Measurements from ENCODE around the gene PROB1. TPM values are rescaled to one million over a fixed set of nuclear protein-coding genes. Genes with fewer than 3 reads are reported as not detected.

The PROB1 gene
- total RNA-seq, 4 donors from 2014 or later, result 26.8 to 81.4 (median 52.9) TPM

DNA sequence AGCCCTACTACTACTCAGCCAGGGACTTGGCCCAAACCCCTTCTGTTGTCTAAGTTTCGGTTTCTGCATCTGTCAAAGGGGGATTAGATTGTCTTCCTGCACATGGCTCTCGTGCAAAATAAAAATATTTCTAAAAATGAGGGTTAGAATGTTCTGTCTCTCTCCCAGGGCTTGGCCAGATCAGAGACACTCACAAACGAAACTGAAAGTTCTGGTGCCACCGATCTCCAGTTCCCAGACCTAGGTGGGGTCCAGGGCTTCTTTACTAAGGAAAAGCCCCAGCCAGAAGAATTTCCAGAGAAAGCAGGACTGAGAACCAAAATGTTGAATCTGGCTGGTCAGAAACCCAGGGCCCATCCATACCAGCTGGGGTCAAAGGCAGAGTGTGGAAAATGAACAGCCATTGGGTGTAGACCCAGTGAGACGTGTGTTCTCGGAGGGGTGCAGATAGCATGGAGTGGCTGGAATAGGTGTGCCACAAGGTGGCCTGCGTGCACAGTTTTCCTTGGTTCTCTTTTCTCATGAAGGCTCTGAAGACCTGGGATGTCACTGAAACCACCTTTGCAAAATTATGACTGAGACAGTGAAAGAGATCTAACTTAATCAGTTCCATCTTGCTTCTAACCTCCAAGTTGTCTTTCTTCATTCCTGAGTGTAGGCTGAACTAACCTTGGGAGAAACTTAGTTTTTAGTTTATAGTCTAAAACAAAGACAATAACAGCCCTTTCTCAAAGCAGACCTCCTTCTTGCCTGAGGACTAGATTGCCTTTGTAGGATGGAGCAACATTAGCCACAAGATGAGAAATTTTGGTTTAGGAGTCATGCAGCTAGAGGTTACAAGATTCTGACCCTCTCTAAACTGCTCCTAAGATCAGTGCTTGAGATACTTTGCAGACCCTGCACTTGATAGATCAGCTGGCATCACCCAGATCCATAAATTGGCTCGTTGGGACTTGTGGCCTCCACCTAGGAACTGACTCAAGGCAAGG, 9.5 kb downstream of the PROB1 start:
- peak overlapping the region; percentile 34 to 47 (median 44) for H3K4me3 ChIP-seq
- peak; percentile 29 to 60 for ATAC-seq
- H3K36me3 ChIP-seq, result no peaks in the 10 kb centered on the region
- H3K27me3 ChIP-seq, result no peaks in the 10 kb centered on the region
- DNase-seq, result peak in 1 of 2 donors; percentile 40
- TF ChIP-seq, protein P1, sequence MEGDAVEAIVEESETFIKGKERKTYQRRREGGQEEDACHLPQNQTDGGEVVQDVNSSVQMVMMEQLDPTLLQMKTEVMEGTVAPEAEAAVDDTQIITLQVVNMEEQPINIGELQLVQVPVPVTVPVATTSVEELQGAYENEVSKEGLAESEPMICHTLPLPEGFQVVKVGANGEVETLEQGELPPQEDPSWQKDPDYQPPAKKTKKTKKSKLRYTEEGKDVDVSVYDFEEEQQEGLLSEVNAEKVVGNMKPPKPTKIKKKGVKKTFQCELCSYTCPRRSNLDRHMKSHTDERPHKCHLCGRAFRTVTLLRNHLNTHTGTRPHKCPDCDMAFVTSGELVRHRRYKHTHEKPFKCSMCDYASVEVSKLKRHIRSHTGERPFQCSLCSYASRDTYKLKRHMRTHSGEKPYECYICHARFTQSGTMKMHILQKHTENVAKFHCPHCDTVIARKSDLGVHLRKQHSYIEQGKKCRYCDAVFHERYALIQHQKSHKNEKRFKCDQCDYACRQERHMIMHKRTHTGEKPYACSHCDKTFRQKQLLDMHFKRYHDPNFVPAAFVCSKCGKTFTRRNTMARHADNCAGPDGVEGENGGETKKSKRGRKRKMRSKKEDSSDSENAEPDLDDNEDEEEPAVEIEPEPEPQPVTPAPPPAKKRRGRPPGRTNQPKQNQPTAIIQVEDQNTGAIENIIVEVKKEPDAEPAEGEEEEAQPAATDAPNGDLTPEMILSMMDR (IDR thresholded peaks at IDR 0.05 in 4 of 5, conservative IDR thresholded peaks at IDR 0.05 in 1 of 5), result peak in 4 of 5 experiments; percentile 10 to 48 (median 38)
- no peak for TF ChIP-seq POLR2A (IDR thresholded peaks at IDR 0.05)
- peak overlapping the region; percentile 57 to 75 (median 64) for H3K27ac ChIP-seq
- peaks cover 10 to 26% of the 10 kb centered on the region in 2 donors for H3K4me1 ChIP-seq
- intact Hi-C loops (cut with DNase I; ENCODE audit: low total_unique reads), result no loop called here
- in situ Hi-C loops (cut with MboI; ENCODE audit: low sequenced_read_pairs in 4 of 4), result no loop called here
- no peaks in the 10 kb centered on the region for H3K9me3 ChIP-seq

DNA sequence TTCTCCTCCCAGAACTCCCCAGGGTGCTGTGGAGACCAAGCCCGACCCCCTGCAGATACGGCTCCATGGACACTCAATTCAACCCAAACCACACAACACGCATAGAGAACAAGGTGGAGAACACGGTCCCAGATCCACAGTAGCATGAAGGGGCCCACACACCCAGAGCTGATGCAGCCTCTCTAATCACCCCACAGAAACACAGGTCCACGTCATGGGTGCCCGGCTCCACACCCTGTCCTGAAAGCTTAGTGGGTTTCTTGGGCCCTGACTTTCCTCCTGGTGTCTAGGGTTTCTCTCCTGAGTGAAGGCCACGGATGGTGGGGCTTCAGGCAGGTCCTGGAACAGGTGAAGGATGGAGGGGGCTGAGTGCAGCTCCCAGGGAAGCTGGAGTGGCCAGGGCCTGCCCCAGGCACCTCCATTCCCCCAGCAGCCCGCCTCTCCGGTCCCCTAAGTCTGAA, 10.3 kb downstream of the PROB1 start:
- Histone ChIP-seq H3K27ac (peak overlapping the region; percentile 57 to 75 (median 64)), H3K36me3 (no peaks in the 10 kb centered on the region), H3K9me3 (no peaks in the 10 kb centered on the region), H3K27me3 (no peaks in the 10 kb centered on the region), H3K4me1 (peaks cover 10 to 21% of the 10 kb centered on the region in 2 donors), H3K4me3 (peak overlapping the region; percentile 34 to 47 (median 44))
- in situ Hi-C loops (cut with MboI; ENCODE audit: low sequenced_read_pairs in 4 of 4), result no loop called here
- TF ChIP-seq, protein P1 (IDR thresholded peaks at IDR 0.05 in 4 of 5, conservative IDR thresholded peaks at IDR 0.05 in 1 of 5), result no peak
- TF ChIP-seq POLR2A (IDR thresholded peaks at IDR 0.05), result no peak
- no peak for DNase-seq
- no peak for ATAC-seq
- intact Hi-C loops (cut with DNase I; ENCODE audit: low total_unique reads), result no loop called here

DNA sequence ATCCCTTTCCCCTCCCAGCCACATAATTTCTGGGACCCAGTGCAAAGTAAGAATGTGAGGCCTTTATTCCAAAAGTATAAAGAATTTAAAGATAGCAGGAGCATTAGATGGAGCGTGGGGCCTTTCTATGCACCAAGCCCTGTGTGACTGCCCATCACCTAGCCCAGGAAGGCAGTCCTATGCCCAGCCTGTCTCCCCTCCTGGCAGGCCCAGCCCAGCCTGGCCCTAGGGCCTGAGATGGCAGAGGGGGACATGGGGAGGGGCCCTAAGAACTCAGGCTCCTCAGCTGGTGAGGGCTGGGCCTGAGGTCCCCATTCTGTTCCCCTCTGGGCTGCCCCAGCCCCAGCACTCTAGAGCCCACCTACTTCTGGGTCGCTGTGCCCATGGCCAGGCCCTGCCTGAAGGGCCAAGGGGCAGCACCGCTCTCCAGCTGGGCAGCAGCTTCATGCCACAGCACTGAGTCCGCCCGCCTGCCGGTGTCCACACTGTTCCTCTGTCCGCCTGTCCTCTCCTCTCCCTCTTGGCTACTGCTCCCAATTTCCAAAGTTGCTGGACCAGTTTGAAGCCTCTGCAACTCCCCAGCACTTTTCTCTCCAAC, 10.8 kb downstream of the PROB1 start:
- Histone ChIP-seq H3K36me3 (no peaks in the 10 kb centered on the region), H3K27me3 (no peaks in the 10 kb centered on the region), H3K4me1 (peaks cover 10 to 18% of the 10 kb centered on the region in 2 donors), H3K4me3 (no peak overlapping the region), H3K9me3 (no peaks in the 10 kb centered on the region), H3K27ac (peak overlapping the region in 2 of 4 donors; percentile 59 to 75)
- TF ChIP-seq POLR2A (IDR thresholded peaks at IDR 0.05), result no peak
- in situ Hi-C loops (cut with MboI; ENCODE audit: low sequenced_read_pairs in 4 of 4) (no loop called here), intact Hi-C loops (cut with DNase I; ENCODE audit: low total_unique reads) (no loop called here)
- DNase-seq (no peak), ATAC-seq (no peak)

DNA sequence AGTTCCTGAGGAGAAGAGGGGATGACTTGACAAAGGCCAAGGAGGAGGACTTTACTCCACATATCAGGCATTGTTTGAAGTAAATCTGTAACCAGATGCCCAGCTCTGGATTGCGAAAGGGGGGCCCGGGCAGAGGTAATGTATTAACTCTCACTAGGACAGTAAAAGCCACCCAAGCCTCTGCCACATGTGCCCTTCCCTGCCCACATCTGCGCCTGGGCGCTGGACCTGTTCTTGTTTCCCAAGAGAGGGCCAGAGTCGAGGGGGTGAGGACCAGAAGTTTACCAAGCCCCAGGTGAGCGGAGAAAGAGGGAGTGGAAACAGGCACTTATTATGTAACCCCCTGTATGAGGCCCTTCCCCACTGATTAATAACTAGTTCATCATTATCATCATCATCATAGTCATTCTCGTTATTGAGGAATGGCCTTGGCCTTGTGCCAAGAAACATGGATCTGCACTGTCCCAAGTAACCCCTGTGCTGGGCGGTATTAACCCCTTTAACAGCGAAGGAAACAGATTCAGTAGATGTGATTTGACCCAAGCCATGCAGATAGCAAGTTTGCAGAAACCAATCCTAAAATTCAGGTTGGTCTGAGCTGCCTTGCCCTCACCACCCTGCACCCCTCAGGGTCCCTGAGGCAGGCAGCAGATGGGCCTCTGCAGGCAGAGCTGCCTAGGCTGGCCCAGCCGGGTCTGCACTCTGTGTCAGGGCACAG, 11.5 kb downstream of the PROB1 start, which contains the start of gene SLC23A1:
SLC23A1 (minus strand) TSS at position 23 of the 718 bp plus-strand sequence. CDS start 44 bp downstream, outside the sequence.
- H3K4me1 ChIP-seq, result peaks cover 10 to 18% of the 10 kb centered on the region in 2 donors
- no peaks in the 10 kb centered on the region for H3K36me3 ChIP-seq
- no peaks in the 10 kb centered on the region for H3K27me3 ChIP-seq
- H3K27ac ChIP-seq, result no peak within 1 kb of the TSS
- H3K9me3 ChIP-seq, result no peaks in the 10 kb centered on the region
- DNase-seq (peak in 1 of 2 donors; percentile 21), ATAC-seq (no peak)
- in situ Hi-C loops (cut with MboI; ENCODE audit: low sequenced_read_pairs in 4 of 4) (no loop called here), intact Hi-C loops (cut with DNase I; ENCODE audit: low total_unique reads) (no loop called here)
- TF ChIP-seq POLR2A (IDR thresholded peaks at IDR 0.05), result no peak
- H3K4me3 ChIP-seq, result no peak within 1 kb of the TSS

DNA sequence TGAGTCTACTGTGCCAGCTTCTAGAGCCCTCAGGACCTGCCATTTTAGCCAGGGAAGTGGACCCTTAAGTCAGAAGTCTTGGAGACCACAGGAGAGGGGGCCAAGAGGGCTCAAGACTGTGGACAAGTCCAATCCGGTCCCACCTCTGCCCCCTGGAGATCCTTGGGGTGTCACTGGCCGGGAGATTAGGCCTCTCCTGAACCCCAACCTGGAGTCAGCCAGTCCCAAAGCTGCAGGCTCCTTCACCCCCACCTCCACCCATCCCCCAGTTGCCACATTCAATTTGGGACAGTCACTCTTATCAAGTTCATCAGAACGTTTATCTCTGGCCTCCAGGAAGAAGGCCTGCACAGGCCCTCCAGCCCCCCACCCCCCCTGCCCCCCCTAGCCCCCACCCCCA, 12.1 kb downstream of the PROB1 start:
- Histone ChIP-seq H3K9me3 (no peaks in the 10 kb centered on the region), H3K4me3 (no peak overlapping the region), H3K4me1 (peaks cover 10 to 13% of the 10 kb centered on the region in 2 donors), H3K36me3 (no peaks in the 10 kb centered on the region), H3K27ac (no peak overlapping the region), H3K27me3 (no peaks in the 10 kb centered on the region)
- in situ Hi-C loops (cut with MboI; ENCODE audit: low sequenced_read_pairs in 4 of 4) (no loop called here), intact Hi-C loops (cut with DNase I; ENCODE audit: low total_unique reads) (no loop called here)
- no peak for DNase-seq
- no peak for TF ChIP-seq POLR2A (IDR thresholded peaks at IDR 0.05)
- TF ChIP-seq, protein P1 (IDR thresholded peaks at IDR 0.05 in 4 of 5, conservative IDR thresholded peaks at IDR 0.05 in 1 of 5), result no peak
- ATAC-seq, result no peak

All from gastrocnemius medialis (tissue), 4 donors.